ENCODE measurements around the gene MKNK1. TPM values are rescaled to one million over a fixed set of nuclear protein-coding genes. Genes with fewer than 3 reads are reported as not detected.
A peak's percentile ranks its signal among the peaks of the same experiment; 100 is the strongest.

Gene MKNK1
- total RNA-seq, 1 experiment from 2014 or later = 18.6 TPM

DNA sequence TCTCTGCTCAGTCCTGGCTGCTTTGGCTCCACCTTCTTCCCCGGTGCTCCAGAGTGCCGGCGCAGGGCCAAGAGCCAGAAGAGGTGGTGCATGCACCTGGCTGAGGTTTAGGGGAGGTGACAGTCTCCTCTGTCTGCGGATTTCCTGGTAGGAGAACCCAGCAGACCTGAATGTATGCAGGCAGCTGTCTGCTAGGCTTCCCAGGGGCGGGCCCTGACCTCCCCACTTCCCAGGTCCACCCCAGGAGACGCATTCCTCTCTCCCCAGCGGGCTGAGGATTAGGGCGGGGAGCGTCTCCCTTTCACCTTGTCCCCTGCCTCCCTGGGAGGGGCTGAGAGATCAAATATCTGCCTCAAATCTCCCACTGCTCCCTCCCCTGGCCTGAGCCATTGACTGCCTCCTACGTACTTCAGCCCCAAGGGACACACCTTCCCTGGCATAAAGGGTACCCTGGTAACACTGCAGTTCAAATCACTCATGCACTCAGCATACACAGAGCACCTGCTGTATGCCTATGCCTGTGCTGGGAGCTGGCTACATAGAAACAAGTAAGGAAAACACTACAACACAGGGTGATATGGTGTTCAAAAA is 87.0 kb downstream of the MKNK1 start (continued):
- TF ChIP-seq ZNF396 (CRISPR knock-in tag; IDR thresholded peaks at IDR 0.05; ENCODE audit: borderline replicate concordance) = no peak
- no peak for TF ChIP-seq GRHL2 (CRISPR knock-in tag; IDR thresholded peaks at IDR 0.05; ENCODE audit: insufficient replicate concordance, severe bottlenecking)
- TF ChIP-seq TEAD1 (CRISPR knock-in tag; IDR thresholded peaks at IDR 0.05) = peak; percentile 84; the same call in 1 of the 2 replicates
- no peak for TF ChIP-seq SMAD4 (CRISPR knock-in tag; IDR thresholded peaks at IDR 0.05)
- TF ChIP-seq RELA (CRISPR knock-in tag; IDR thresholded peaks at IDR 0.05; ENCODE audit: borderline replicate concordance) = no peak
- TF ChIP-seq MXD4 (CRISPR knock-in tag; IDR thresholded peaks at IDR 0.05; ENCODE audit: borderline replicate concordance) = no peak
- TF ChIP-seq, protein P1, sequence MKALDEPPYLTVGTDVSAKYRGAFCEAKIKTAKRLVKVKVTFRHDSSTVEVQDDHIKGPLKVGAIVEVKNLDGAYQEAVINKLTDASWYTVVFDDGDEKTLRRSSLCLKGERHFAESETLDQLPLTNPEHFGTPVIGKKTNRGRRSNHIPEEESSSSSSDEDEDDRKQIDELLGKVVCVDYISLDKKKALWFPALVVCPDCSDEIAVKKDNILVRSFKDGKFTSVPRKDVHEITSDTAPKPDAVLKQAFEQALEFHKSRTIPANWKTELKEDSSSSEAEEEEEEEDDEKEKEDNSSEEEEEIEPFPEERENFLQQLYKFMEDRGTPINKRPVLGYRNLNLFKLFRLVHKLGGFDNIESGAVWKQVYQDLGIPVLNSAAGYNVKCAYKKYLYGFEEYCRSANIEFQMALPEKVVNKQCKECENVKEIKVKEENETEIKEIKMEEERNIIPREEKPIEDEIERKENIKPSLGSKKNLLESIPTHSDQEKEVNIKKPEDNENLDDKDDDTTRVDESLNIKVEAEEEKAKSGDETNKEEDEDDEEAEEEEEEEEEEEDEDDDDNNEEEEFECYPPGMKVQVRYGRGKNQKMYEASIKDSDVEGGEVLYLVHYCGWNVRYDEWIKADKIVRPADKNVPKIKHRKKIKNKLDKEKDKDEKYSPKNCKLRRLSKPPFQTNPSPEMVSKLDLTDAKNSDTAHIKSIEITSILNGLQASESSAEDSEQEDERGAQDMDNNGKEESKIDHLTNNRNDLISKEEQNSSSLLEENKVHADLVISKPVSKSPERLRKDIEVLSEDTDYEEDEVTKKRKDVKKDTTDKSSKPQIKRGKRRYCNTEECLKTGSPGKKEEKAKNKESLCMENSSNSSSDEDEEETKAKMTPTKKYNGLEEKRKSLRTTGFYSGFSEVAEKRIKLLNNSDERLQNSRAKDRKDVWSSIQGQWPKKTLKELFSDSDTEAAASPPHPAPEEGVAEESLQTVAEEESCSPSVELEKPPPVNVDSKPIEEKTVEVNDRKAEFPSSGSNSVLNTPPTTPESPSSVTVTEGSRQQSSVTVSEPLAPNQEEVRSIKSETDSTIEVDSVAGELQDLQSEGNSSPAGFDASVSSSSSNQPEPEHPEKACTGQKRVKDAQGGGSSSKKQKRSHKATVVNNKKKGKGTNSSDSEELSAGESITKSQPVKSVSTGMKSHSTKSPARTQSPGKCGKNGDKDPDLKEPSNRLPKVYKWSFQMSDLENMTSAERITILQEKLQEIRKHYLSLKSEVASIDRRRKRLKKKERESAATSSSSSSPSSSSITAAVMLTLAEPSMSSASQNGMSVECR (CRISPR knock-in tag; IDR thresholded peaks at IDR 0.05; ENCODE audit: borderline replicate concordance) = no peak

DNA sequence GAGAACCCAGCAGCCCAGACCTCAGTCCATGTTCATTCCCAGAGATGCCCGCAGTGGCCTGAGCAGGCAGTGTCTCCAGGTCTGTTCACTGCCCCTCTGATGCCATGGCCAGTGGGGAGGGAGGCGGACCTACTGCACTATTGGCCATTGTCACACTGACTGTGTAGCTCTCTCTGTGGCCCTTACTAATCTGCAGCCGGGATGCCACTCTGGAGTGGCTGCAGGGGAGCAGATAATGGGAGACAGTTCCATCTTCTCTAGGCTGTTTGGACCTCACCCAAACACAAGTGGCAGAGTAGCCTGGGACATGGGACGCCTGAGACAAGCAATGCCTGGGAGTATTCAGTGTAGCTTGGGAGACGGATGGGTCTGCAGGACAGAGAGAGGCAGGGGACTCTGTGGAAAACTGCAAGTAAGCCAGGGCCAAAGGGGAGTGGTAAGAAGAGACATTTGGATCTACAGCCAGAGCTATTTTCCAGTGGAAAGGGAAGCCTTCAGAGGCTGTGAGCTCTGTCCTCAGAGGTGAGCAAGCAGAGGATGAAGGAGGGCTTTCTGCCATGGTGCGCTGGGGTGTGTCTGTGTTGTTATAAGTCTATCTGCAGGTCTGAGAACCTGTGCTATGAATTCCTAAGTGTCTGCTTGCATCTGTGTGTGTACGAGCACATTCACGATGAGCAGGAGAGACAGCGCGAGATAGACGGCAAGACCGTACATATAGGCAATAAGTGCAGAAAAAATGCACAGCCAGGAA is 87.7 kb downstream of the MKNK1 start:
- Mint-ChIP-seq H3K4me3 (peak overlapping the region; percentile 49), H3K4me1 (peaks cover 70% of the 10 kb centered on the region), H3K9me3 (no peaks in the 10 kb centered on the region), H3K36me3 (no peaks in the 10 kb centered on the region), H3K27ac (peak overlapping the region; percentile 79), H3K27me3 (ENCODE audit: low read depth) (peaks cover 49% of the 10 kb centered on the region)
- TF ChIP-seq IRF2 (CRISPR knock-in tag; IDR thresholded peaks at IDR 0.05; ENCODE audit: borderline replicate concordance, low read depth) = no peak
- TF ChIP-seq, protein P2, sequence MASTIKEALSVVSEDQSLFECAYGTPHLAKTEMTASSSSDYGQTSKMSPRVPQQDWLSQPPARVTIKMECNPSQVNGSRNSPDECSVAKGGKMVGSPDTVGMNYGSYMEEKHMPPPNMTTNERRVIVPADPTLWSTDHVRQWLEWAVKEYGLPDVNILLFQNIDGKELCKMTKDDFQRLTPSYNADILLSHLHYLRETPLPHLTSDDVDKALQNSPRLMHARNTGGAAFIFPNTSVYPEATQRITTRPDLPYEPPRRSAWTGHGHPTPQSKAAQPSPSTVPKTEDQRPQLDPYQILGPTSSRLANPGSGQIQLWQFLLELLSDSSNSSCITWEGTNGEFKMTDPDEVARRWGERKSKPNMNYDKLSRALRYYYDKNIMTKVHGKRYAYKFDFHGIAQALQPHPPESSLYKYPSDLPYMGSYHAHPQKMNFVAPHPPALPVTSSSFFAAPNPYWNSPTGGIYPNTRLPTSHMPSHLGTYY (CRISPR knock-in tag; IDR thresholded peaks at IDR 0.05) = no peak
- TF ChIP-seq NR2C2 (CRISPR knock-in tag; IDR thresholded peaks at IDR 0.05) = no peak
- TF ChIP-seq, protein P3, sequence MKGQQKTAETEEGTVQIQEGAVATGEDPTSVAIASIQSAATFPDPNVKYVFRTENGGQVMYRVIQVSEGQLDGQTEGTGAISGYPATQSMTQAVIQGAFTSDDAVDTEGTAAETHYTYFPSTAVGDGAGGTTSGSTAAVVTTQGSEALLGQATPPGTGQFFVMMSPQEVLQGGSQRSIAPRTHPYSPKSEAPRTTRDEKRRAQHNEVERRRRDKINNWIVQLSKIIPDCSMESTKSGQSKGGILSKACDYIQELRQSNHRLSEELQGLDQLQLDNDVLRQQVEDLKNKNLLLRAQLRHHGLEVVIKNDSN (CRISPR knock-in tag; IDR thresholded peaks at IDR 0.05) = no peak
- no peak for TF ChIP-seq TEAD1 (CRISPR knock-in tag; IDR thresholded peaks at IDR 0.05)
- TF ChIP-seq NR3C1 (CRISPR knock-in tag; conservative IDR thresholded peaks at IDR 0.05; ENCODE audit: low read depth) = no peak
- TF ChIP-seq SMAD4 (CRISPR knock-in tag; IDR thresholded peaks at IDR 0.05) = no peak
- TF ChIP-seq, protein P4, sequence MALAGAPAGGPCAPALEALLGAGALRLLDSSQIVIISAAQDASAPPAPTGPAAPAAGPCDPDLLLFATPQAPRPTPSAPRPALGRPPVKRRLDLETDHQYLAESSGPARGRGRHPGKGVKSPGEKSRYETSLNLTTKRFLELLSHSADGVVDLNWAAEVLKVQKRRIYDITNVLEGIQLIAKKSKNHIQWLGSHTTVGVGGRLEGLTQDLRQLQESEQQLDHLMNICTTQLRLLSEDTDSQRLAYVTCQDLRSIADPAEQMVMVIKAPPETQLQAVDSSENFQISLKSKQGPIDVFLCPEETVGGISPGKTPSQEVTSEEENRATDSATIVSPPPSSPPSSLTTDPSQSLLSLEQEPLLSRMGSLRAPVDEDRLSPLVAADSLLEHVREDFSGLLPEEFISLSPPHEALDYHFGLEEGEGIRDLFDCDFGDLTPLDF (CRISPR knock-in tag; IDR thresholded peaks at IDR 0.05) = no peak
- no peak for TF ChIP-seq TEAD4 (CRISPR knock-in tag; IDR thresholded peaks at IDR 0.05)
- TF ChIP-seq, protein P5, sequence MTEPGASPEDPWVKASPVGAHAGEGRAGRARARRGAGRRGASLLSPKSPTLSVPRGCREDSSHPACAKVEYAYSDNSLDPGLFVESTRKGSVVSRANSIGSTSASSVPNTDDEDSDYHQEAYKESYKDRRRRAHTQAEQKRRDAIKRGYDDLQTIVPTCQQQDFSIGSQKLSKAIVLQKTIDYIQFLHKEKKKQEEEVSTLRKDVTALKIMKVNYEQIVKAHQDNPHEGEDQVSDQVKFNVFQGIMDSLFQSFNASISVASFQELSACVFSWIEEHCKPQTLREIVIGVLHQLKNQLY (CRISPR knock-in tag; IDR thresholded peaks at IDR 0.05) = no peak
- TF ChIP-seq ESRRA (CRISPR knock-in tag; IDR thresholded peaks at IDR 0.05; ENCODE audit: borderline replicate concordance) = no peak
- no peak for TF ChIP-seq SOX15 (CRISPR knock-in tag; IDR thresholded peaks at IDR 0.05)
- TF ChIP-seq, protein P6, sequence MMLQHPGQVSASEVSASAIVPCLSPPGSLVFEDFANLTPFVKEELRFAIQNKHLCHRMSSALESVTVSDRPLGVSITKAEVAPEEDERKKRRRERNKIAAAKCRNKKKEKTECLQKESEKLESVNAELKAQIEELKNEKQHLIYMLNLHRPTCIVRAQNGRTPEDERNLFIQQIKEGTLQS (CRISPR knock-in tag; conservative IDR thresholded peaks at IDR 0.05) = no peak
- TF ChIP-seq NFE2L1 (CRISPR knock-in tag; IDR thresholded peaks at IDR 0.05) = no peak
- no peak for TF ChIP-seq SP1 (CRISPR knock-in tag; conservative IDR thresholded peaks at IDR 0.05)
- TF ChIP-seq MYBL2 (CRISPR knock-in tag; IDR thresholded peaks at IDR 0.05) = no peak
- ChIA-PET CTCF (interaction anchor here (0.8 to 4.6 kb wide), 10 partner anchors 11 to 74 kb away, joined by 3 to 58 read pairs (median 5); partner anchors contain the start of gene DMBX1), POLR2A (no interaction called here)
- DNase-seq (ENCODE audit: low spot score) = no peak
- no peak for ATAC-seq
